PC-9 (cell line): ENCODE results near the gene TBRG4.

Source experiments
- CTCF ChIP-seq: fragments of 200-600 bp; sonication (generic); conservative IDR thresholded peaks from 2 replicates; pipeline ENCODE4 v1.6.1; 2017; ENCODE audit warnings: mixed run types, antibody characterized with exemption, mild to moderate bottlenecking, moderate library complexity
- EZH2 ChIP-seq: fragments of 200-600 bp; sonication (generic); IDR thresholded peaks from 2 replicates; pipeline ENCODE4 v1.8.0; 2017; ENCODE audit warnings: antibody characterized with exemption, low read depth

- no peak for TF ChIP-seq CTCF
- TF ChIP-seq EZH2, result no peak
Measured at GRCh38 chr7:45101748-45102147, 9.7 kb downstream of the TBRG4 start.
